Measurements from ENCODE around the gene PRKG1. TPM values are rescaled to one million over a fixed set of nuclear protein-coding genes. Genes with fewer than 3 reads are reported as not detected.

PRKG1 gene
- total RNA-seq, 1 experiment from 2014 or later = 10.4 TPM

DNA sequence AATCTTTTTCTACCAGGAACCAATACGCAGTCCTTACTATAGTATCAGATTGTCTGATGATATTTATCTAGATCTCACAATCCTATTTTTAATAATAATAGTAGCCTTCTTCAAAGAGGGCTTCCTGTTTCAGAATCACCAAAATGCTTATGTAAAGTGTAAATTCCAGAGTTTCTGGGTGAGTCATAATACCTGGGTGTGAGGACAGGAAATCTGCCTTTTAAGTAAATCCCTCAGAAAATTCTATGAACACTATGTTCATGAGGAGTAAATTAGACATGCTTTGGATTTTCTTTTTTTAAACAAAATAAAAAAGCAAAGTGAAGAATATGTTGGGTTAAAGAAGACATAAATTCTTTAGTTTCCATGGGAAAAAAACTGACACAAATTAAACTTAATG, 1260.3 kb downstream of the PRKG1 start:
- Histone ChIP-seq H3K14ac (ENCODE audit: insufficient read depth, low read length) (no peak overlapping the region), H2BK5ac (ENCODE audit: insufficient read length, low read length) (no peak overlapping the region), H3K4me2 (ENCODE audit: insufficient read depth, insufficient read length, low read length) (no peak overlapping the region), H2BK120ac (ENCODE audit: low read depth, low read length, poor library complexity, severe bottlenecking) (no peak overlapping the region), H3K79me1 (ENCODE audit: insufficient read depth, low read depth, low read length, poor library complexity, severe bottlenecking) (no peaks in the 10 kb centered on the region), H4K20me1 (ENCODE audit: control insufficient read depth, insufficient read depth, insufficient read length) (no peaks in the 10 kb centered on the region), H3T11ph (ENCODE audit: low read length) (no peak overlapping the region), H3K23ac (ENCODE audit: insufficient read length, low read depth, low read length) (no peak overlapping the region), H3K79me2 (ENCODE audit: insufficient read depth, low read length) (no peaks in the 10 kb centered on the region), H4K5ac (ENCODE audit: insufficient read length, low read depth, low read length) (no peak overlapping the region), H2AK5ac (ENCODE audit: insufficient read length, low read length) (no peak overlapping the region), H2AFZ (ENCODE audit: low read length) (no peak overlapping the region), H3K23me2 (ENCODE audit: insufficient read length, low read depth, low read length, poor library complexity, severe bottlenecking) (no peaks in the 10 kb centered on the region), H3K18ac (ENCODE audit: insufficient read length, low read depth, low read length) (no peak overlapping the region), H3K27ac (ENCODE audit: insufficient read length, low read depth, low read length) (no peak overlapping the region), H3K4me1 (ENCODE audit: insufficient read depth, low read length) (peaks cover 3% of the 10 kb centered on the region; the same call in 1 of the 2 replicates), H3K9ac (ENCODE audit: extremely low read depth, insufficient read length, low read length) (no peak overlapping the region), H2BK15ac (ENCODE audit: low read depth, low read length) (no peak overlapping the region), H2BK12ac (ENCODE audit: insufficient read length, low read depth, low read length) (no peak overlapping the region), H3K9me3 (ENCODE audit: control insufficient read depth, low read depth, low read length) (no peaks in the 10 kb centered on the region), H3K4ac (ENCODE audit: low read depth, low read length) (no peak overlapping the region), H4K91ac (ENCODE audit: insufficient read length, low read depth, low read length) (no peak overlapping the region), H3K27me3 (ENCODE audit: insufficient read depth, low read length) (no peaks in the 10 kb centered on the region), H2BK20ac (ENCODE audit: low read depth, low read length, poor library complexity, severe bottlenecking) (no peak overlapping the region), H4K8ac (replicated peaks; ENCODE audit: insufficient read length, low read depth, low read length) (no peak overlapping the region), H3K56ac (ENCODE audit: insufficient read length, low read depth, low read length) (no peak overlapping the region)
- no peak overlapping the region for H3K4me3 Mint-ChIP-seq
- H3K36me3 Mint-ChIP-seq (ENCODE audit: insufficient read depth in 1 of 3, low read depth in 3 of 3) = no peaks in the 10 kb centered on the region
- no peaks in the 10 kb centered on the region; the same call in 1 of the 2 replicates for H3K27me3 Mint-ChIP-seq (ENCODE audit: low read depth)
- peaks cover 8 to 13% of the 10 kb centered on the region in 2 experiments; a peak in 3 of 4 replicates for H3K4me1 Mint-ChIP-seq
- H3K9me3 Mint-ChIP-seq = no peaks in the 10 kb centered on the region
- WGBS (ENCODE audit: extremely low coverage, insufficient read length, low lambda C conversion rate) = no CpG with 5 or more reads among the region's 1 CpG
- TF ChIP-seq, protein P1, sequence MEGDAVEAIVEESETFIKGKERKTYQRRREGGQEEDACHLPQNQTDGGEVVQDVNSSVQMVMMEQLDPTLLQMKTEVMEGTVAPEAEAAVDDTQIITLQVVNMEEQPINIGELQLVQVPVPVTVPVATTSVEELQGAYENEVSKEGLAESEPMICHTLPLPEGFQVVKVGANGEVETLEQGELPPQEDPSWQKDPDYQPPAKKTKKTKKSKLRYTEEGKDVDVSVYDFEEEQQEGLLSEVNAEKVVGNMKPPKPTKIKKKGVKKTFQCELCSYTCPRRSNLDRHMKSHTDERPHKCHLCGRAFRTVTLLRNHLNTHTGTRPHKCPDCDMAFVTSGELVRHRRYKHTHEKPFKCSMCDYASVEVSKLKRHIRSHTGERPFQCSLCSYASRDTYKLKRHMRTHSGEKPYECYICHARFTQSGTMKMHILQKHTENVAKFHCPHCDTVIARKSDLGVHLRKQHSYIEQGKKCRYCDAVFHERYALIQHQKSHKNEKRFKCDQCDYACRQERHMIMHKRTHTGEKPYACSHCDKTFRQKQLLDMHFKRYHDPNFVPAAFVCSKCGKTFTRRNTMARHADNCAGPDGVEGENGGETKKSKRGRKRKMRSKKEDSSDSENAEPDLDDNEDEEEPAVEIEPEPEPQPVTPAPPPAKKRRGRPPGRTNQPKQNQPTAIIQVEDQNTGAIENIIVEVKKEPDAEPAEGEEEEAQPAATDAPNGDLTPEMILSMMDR (conservative IDR thresholded peaks at IDR 0.05) = no peak
- no peak overlapping the region for H3K27ac Mint-ChIP-seq
- DNase-seq = no peak

Data from H9 (cell line).